ENCODE data around the gene RDH12. TPM values are rescaled to one million over a fixed set of nuclear protein-coding genes. Genes with fewer than 3 reads are reported as not detected.
"Not testable (repeated sequence)": the region's sequence is repeated elsewhere in the genome, so short reads cannot be mapped to it uniquely, and the experiment has no call there.

The RDH12 gene
- 0.08 and 0.66 TPM in 2 replicates for total RNA-seq (2014; rRNA removed; shearing (Covaris generic))

DNA sequence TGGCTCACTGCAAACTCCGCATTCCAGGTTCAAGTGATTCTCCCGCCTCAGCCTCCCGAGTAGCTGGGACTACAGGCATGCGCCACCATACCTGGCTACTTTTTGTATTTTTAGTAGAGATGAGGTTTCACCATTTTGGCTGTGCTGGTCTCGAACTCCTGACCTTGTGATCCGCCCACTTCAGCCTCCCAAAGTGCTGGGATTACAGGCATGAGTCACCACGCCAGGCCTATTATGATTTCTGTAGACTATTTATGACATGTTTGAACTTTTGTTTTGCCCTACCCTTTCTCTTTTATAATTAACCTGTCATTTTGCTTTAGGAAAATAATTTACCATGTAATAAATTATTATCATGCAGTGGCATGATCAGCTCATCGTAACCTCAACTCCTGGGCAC, at the start of gene RDH12:
Gene RDH12, plus strand, starts transcription at position 395 of the 400 bp plus-strand sequence. CDS start 20,757 bp downstream, outside the sequence.
- DNase-seq (ENCODE audit: low spot score): not testable (repeated sequence)

DNA sequence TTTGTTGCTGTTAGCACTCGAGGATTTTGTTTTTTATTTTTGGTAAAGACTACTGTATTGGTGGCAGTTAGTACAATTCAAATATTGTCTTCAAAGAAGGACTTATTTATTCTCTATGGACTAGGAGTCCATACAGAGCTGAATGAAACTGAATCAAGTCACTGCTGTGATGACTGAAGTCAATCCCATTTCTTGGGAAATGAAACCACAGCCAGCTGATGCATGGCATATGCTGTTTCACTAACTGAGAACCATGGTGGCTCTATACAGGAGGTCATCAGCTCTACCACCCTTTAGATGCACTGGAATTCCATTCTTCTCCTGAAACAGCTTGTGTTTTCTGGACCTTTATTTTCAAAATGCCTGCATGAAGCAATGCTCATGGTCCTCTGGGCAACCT, 49.5 kb upstream of the RDH12 start:
- DNase-seq (ENCODE audit: low spot score): no peak

DNA sequence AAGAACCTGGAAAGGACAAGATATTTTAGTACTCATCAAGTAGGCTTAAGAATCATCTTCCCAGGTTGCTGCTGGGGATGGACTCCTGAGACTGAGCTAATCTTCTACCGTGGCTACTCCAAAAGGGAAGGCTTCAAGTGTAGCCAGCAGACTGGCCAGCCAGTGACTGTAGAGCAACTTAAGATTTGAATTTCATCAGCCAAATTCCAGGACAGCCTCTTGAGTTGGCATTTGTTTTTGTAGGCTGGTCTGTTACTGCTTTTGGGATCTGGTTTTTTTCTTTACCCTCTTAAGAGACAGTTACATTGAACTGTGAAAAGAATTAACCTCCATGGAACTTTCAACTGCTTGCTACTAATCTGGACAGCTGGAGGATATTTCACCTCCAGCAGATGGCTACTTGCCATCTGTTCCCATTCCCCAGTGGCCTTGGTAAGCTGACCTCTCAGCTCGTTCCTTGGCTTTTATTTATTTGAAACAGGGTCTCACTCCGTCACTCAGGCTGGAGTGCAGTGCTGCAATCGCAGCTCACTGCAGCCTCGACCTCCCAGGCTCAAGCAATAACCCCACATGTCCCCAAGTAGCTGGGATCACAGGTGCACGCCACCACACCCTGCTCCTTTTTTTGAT, 47.9 kb upstream of the RDH12 start:
- DNase-seq (ENCODE audit: low spot score): no peak

DNA sequence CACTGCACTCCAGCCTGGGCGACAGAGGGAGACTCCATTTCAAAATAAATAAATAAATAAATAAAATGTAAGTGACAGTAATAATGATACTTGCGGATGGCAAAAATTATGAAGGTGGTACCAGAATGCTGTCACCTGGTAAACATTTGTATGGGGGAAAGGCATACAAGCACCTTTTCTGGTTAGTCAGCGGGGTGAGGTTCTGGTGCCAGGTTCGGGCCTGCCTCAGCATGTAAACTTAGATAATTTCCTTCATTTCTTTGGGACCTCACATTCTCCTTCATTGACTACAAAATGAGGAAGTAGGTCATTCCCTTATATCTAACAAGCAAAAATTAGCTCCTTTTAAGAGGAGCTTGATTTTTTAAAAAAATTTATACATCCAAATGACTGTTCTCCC, 38.1 kb upstream of the RDH12 start:
- DNase-seq (ENCODE audit: low spot score): no peak

DNA sequence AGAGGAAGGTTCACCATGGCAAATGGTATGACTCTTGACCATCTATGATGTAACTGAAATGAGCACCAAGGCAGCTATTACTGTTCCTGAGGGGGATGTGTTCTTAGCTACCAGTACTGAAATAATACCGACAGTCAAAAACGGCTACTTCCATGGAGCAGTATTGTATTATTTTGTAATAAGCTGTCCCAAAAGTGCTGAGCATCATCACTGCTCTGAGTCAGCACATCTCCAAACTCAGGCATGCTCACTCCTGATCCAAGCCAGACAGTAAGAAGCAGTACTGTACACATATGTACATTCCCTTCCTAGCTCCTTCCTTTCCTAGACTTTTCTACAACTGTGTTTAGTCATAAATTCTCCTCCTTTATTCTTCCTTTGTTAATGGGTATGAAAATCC, 35.8 kb upstream of the RDH12 start:
- no peak for DNase-seq (ENCODE audit: low spot score)

DNA sequence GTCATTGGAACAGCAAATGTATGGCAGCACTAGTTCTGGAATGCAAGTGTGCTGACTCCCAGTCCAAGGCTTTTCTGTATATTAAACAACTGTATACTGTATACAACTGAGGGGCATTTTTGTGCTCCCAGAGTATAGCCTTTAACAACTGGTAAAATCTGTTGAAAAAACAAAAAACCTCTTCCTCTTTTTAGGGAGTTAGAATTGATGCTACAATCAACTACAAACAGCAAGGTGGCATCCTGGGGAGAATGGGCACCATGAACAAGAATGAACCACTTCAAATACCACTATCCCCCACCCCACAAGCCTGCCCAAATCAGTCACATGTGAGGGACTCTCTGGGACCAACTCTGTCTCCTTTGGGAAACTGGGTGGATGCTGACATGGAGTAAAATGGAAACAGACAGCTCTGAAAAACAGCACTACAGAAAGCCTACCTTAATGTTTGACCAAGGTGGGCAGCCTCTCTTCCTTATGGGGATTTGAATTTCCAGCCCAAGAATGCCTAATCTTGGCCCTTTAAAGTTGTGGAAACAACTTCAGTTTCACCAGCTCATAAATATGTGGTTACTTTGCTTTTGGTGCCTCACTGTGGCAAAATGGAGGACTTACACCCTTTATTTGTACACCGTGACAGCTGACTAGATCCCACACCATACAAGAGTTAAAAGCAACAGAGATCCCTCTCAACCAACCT, 34.8 kb upstream of the RDH12 start:
- peak; percentile 39 for DNase-seq (ENCODE audit: low spot score)

DNA sequence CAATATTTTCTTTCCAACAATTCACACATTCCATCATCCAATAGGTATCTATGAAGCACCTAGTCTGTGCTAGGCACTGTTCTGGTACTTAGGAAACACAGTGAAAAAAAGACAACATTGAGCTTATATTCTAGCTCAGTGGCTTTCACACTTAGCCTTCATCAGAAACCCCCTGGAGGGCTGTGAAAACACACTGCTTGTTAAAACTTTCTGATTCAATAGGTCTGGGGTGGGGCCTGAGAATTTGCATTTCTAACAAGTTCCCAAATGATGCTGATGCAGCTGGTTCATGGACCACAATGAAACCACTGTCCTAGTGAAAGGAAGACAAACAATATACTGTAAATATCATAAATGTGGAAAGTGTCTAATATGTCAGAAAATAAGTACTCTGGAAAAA, 33.1 kb upstream of the RDH12 start:
- no peak for DNase-seq (ENCODE audit: low spot score)

DNA sequence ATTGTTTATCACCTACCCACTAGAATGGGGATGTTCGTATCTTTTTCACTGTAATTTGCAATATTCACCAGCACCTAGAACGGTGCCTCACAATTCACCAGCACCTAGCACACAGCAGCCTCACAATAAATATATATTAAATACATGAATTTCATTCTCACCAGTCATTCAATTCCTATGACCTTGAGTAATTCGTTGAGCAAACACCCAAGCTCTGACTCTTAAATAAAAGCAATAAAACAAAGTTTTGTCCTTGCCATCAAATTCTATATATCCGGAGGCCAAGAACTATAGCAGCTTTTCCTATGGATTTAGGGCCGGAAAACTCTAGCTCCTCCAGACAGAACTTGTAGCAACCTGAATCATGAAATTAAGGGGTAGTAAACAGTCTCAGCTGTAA, 28.2 kb upstream of the RDH12 start:
- DNase-seq (ENCODE audit: low spot score): no peak

DNA sequence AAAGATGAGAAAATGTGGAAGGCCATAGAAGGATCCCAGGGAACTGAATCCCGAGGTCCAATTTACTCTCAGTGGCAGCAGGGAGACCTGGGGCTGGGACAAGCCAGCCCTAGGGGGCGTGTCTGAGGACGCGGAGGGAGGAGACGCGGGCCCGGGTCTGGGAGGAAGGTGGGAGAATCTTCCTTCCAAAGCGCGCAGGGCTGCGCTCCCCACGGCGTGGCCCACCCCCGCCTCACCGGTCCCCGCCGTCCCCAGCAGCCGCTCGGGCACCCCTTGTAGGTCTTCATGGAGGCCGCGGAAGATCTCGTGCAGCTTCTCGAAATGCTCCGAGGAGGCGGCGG, 27.6 kb upstream of the RDH12 start:
- peak; percentile 59 for DNase-seq (ENCODE audit: low spot score)

DNA sequence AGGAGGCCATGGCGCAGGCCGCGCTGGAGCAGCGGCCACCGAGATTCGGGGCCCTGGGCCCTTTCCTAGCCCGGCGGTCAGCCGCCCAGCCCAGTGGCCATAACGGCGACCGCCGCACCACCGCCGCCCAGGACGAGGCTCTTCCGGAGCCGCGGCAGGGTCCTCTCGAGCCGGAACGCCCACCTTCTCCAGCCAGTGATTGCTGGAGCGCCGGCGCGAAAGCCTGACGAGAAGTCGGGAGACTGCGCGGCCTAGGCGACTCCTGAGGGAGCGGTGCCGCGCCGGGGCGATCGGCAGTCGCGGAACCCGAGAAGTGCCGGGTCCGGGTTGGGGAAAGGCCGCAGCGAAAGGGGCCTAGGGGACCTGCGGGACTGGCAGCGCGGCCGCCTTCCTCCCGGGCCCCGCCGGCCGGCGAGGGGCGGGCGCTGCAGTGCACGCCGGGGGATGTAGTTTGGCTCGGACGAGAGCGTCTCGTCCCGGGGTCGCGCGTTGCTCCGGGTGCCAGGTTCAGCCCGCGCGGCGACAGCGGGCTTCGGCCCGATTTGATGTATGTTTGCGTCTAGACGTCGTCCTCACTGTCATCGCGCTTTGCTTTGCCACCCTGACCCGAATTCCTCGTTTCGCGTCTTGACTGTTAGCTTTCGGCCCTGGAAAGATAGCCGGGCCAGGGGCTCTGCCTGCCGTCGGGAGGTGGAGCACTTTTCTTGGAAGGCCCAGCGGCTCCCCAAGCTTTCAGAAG, 27.0 kb upstream of the RDH12 start, which contains the start of gene VTI1B:
Gene VTI1B, minus strand, starts transcription at position 153 of the 739 bp plus-strand sequence. Its CDS starts 143 bp downstream, at position 10.
- peak; percentile 69 for DNase-seq (ENCODE audit: low spot score)

DNA sequence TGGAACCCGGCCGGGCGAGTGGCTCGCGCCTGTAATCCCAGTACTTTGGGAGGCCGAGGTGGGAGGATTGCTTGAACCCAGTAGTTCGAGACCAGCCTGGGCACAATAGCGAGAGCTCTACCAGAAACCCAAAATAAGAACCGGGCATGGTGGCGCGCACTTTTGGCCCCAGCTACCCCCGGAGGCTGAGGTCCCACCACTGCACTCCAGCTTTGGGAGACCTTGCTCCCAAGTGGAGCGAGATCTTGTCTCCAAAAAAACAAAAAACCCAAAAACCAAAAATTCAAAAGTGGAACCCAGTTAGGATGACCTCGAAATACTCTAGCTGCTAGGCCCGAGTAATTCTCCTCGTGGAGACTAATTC, 26.5 kb upstream of the RDH12 start:
- DNase-seq (ENCODE audit: low spot score): no peak

DNA sequence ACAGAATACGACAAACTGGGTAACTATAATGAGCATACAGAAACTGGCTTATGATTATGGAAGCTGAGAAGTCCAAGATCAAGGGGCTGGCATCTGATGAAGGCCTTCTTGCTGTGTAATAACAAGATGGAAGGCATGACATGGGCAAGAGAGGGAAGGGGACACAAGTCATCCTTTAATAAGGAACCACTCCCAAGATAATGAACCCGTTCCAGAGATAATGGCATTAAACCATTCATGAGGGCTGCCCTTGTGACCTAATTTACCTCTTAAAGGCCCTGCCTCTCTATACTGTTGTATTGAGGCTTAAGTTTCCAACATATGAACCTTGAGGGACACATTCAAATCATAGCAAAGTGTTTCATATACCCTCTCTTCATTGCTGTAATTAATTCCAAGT, 22.7 kb upstream of the RDH12 start:
- no peak for DNase-seq (ENCODE audit: low spot score)

DNA sequence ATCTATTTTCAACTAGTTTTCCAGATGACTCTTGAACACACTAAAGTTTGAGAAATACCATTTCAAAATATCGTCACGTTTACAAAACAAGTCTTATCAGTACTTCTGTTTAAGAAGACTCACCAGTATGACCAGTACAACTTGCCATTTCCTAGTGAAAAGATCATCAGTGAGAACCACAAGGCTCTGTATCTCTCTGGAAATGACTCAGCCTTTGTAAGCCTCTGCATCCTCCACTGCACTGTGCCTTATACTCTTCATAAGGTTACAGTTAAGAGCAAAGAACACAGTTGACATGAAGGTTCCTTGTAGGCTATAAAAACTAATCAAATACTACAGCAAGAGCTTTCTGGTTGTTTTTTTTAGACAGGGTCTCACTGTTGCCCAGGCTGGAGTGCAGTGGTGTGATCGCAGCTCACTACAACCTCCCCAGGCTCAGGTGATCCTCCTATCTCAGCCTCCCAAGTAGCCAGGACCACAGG, 21.5 kb upstream of the RDH12 start:
- no peak for DNase-seq (ENCODE audit: low spot score)

DNA sequence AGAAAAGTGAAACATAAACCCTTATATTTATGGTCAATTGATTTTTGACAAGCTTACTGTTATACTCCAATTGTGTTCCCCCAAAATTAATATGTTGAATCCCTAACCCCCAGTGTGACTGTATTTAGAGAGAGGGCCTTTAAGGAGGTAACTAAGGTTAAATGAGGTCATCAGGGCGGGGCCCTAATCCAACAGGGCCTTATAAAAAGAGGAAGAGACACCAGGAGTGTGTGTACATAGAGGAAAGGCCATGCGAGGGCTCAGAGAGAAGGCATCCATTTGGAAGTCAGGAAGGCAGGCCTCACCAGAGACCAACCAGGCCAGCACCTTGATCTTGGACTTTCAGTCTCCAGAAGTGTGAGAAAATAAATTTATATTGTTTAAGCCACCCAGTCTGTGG, 20.7 kb upstream of the RDH12 start:
- DNase-seq (ENCODE audit: low spot score): no peak

DNA sequence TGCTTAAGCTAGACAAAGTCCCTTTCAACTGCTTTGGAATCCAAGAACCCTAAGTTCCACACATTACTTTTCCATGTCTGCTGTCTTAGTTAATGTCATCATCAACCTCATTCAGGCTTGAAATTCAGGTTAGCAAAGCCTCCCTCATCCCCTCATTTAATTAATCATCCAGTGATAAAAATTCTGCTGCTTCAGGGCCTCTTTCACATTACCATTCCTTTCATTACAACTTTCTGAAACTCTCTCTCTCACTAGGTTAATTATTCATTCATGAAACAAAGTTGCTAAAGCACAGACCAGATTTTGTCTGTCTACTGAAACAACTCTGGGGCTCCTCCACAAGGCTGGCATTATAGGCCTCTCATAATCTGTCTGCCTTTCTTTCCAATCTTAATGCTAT, 17.8 kb upstream of the RDH12 start:
- DNase-seq (ENCODE audit: low spot score): no peak

DNA sequence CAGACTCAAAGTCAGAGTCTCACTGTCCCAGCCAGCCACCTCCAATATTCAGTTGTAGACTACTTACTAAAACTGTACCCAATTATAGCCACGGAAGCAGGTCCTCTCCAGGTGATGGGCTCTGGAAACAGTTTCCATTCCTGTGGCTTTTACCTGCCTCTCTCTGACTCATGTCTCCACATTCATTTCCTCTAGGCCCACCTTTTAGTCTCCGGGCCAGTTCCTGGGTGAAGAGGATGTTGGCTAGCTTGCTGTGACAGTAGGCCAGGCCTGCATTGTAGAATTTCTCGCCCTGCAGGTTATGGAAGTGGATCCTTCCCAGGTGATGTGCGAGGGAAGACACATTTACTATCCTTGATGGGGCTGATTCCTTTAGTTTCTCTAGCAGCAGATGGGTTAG, 11.7 kb upstream of the RDH12 start:
- DNase-seq (ENCODE audit: low spot score): no peak

DNA sequence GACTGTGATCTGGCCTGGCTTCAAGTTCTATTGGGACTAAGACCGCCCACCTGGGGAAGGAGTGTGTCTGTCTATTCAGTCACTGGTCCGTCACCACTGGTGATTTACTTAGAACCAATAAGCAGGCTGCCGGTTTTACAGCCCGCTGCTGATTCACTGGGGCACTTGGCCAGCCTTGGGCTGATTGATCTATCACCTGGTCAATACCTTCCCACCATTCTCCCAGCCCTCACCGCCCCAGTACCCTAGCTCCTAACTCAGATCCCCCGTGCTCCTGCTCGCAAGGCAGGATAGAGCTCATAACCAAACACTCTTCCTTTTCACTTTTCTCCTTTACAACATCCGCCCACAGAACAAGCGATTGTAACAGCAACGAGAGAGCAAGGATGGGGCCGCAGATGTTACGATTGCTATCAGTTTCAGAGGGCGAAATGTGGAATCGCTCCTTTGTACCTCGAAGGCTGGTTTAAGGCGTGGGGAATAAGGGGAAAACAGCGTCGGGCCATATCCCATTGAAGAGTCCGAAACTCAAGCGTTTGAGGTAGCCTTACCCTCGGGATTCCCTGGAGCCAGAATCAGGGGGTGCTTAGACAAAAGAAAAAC, 6.8 kb upstream of the RDH12 start:
- DNase-seq (ENCODE audit: low spot score): peak; percentile 85

DNA sequence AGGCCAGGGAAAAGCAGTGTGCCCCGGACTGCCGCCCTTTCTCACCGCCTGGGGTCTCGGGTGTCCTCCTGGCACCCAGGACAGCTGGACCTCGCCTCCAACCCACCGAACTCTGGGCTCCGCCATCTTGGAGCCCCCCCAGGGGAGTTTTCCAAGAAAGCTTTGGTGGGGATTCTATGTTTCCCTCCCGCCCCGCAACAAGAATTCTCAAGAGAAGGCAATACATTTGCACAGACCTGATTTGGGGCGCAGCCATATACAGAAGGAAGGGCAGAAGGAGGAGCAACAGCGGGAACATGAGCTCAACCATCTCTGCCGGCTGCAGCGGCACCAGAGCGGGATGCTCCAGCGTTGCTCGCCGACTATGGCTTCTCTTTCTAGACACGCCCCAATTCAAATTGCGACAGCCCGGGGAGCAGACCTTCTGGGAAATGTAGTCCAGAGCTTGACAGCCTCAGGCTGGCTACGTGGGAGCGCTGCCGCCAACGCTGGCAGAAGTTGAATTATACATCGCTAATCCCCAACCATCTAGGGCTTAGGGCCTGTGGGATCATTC, 6.2 kb upstream of the RDH12 start, which contains the start of gene RDH11:
Gene RDH11, minus strand, starts transcription at position 371 of the 556 bp plus-strand sequence. Its CDS starts 61 bp downstream, at position 310.
- DNase-seq (ENCODE audit: low spot score): peak; percentile 79

DNA sequence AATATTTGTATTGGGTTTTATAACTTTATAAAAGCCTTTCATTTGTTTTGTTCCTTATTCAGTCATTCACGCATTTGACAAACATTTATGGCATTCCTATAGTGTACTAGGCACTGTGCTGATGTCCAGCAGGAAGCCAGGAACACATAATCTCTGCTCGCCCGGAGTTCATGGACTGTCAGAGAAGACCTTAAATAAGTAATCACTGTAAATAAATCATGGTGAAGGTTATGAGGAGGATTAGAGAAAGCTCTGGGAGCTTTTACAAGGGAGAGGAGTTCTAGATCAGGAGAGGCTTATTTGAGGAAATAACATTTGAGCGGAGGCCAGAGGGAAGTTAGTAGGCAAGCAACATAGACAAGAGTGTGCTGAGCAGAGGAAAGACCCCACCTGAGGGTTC, 4.7 kb upstream of the RDH12 start:
- DNase-seq (ENCODE audit: low spot score): no peak

DNA sequence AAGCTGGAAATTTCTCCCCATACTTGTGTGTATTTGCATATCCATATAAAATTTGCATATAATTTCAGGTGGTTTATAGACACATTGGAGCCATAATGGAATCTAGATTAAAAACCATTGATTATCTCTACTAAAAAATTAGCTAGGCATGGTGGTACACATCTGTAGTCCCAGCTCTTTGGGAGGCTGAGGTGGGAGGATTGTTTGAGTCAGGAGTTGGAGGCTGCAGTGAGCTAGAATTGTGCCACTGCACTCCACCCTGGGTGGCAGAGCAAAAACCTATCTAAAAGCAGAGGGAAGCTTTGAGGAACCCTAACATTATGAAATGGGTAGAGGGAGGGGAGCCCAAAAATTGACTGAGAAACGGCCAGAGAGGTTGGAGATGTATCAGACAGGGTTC, 3.5 kb upstream of the RDH12 start:
- DNase-seq (ENCODE audit: low spot score): no peak

DNA sequence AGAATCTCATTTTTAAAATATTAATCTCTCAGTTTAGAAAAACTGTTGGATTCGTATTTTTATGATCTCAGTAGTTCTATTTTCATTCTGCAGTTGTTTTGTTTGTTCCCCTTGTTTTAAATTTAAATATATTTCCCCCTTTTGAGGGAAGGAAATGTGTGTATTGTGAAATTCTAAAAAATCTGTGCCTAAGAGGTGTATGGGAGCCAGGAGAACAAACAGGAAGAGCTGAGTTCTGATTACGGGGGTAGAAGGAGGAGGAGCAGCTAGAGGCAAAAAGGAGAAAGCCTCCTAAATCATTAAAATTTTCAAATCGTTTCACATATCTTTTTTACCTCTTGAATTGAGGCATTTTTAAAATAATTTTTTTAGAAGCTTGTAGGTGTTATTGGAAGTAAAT, 2.3 kb downstream of the RDH12 start:
- DNase-seq (ENCODE audit: low spot score): no peak

Measured in HT-29 (cell line).